K562 (cell line): ENCODE results near the gene COPB2. TPM values are rescaled to one million over a fixed set of nuclear protein-coding genes. Genes with fewer than 3 reads are reported as not detected.

Source experiments
- FOXP1 ChIP-seq: sonication (generic); formaldehyde crosslinking; IDR thresholded peaks from 2 replicates; pipeline ENCODE4 v1.8.0; 2022; ENCODE audit warnings: mild to moderate bottlenecking, missing genetic modification reagents
- NFE2 ChIP-seq: IDR thresholded peaks from 2 replicates; pipeline ENCODE4 v1.6.1; 2014; ENCODE audit warnings: antibody characterized with exemption, low read depth
- PTTG1 ChIP-seq: fragments of 450-650 bp; IDR thresholded peaks from 2 replicates; pipeline ENCODE4 v1.6.1; 2016; ENCODE audit warnings: low read depth, mild to moderate bottlenecking, missing genetic modification characterization, missing compliant biosample characterization
- RBM39 ChIP-seq: fragments of 200-400 bp; formaldehyde crosslinking; optimal IDR thresholded peaks from 2 replicates; pipeline ENCODE3; 2018; ENCODE audit warnings: low read depth, low read length
- polyA plus RNA-seq, 8 experiments: library from polyadenylated mRNA; depleted of rRNA in 4 of 8; stranded (reverse) in 5 of 8; unstranded in 3 of 8; fragments of >200 nt; fragmentation: Nextera tagmentation in 2 of 8; fragmentation: Illumina TruSeq in 1 of 8; extraction: Ambion mirVana in 2 of 8; extraction: Trizol in 1 of 8; gene quantifications; 2 replicates each; pipeline versions ENCODE4 v1.2.1 to v1.2.3, GENCODE V29; 2011 to 2014; ENCODE audit warnings: inconsistent platforms in 1 of 8, missing spikeins in 1 of 8
- total RNA-seq, 7 experiments: library from RNA; depleted of rRNA in 6 of 7; stranded (reverse); fragments of >200 nt in 6 of 7; fragmentation: Illumina TruSeq in 2 of 7; extraction: Trizol in 2 of 7; gene quantifications; 2 replicates each; pipeline versions ENCODE4 v1.2.1 to v1.2.3, GENCODE V29; 2011 to 2021; ENCODE audit warnings: low replicate concordance in 1 of 7
- TF ChIP-seq, protein P1 (sequence below): fragments of 450-650 bp; formaldehyde crosslinking; conservative IDR thresholded peaks from 2 replicates; pipeline ENCODE4 v1.4.0; 2022; ENCODE audit warnings: mild to moderate bottlenecking, missing genetic modification characterization
- TF ChIP-seq, protein P2 (sequence below): sonication (generic); formaldehyde crosslinking; IDR thresholded peaks from 2 replicates; pipeline ENCODE4 v1.8.1; 2023; ENCODE audit warnings: mild to moderate bottlenecking, missing genetic modification reagents
- TF ChIP-seq, protein P3 (sequence below): IDR thresholded peaks from 2 replicates; pipeline ENCODE4 v1.6.1; 2011; ENCODE audit warnings: borderline replicate concordance, low read depth, mild to moderate bottlenecking, moderate library complexity, low read length; ENCODE audit not compliant: insufficient read depth, poor library complexity, severe bottlenecking

The COPB2 gene
- total and polyA plus RNA-seq, 9 of the 15 experiments (the other 6 are each of a cell fraction or from before 2014, with no cell fraction given) = 64.3 to 189 (median 130) TPM

DNA sequence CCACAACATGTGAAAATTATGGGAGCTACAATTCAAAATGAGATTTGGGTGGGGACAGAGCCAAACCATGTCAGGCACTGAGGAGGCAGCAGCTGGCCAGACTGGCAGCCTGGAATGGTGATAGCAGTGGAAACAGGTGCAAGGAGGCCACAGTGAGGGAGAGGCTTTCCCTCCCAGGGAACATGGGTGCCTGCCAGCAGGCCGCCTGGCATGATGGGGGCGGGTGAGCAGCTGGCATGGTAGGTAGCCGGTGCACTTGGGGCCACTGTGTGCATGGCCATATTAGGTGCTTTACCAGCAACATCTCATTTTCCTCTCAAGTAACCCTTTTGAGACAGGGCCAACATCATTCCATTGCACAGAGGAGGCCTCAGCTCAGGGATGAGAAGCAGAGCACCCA is 63.9 kb downstream of the COPB2 start (continued):
- no peak for TF ChIP-seq PTTG1
- TF ChIP-seq FOXP1 = no peak
- TF ChIP-seq, protein P1, sequence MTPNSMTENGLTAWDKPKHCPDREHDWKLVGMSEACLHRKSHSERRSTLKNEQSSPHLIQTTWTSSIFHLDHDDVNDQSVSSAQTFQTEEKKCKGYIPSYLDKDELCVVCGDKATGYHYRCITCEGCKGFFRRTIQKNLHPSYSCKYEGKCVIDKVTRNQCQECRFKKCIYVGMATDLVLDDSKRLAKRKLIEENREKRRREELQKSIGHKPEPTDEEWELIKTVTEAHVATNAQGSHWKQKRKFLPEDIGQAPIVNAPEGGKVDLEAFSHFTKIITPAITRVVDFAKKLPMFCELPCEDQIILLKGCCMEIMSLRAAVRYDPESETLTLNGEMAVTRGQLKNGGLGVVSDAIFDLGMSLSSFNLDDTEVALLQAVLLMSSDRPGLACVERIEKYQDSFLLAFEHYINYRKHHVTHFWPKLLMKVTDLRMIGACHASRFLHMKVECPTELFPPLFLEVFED (CRISPR knock-in tag) = no peak
- TF ChIP-seq RBM39 = no peak
- TF ChIP-seq, protein P2, sequence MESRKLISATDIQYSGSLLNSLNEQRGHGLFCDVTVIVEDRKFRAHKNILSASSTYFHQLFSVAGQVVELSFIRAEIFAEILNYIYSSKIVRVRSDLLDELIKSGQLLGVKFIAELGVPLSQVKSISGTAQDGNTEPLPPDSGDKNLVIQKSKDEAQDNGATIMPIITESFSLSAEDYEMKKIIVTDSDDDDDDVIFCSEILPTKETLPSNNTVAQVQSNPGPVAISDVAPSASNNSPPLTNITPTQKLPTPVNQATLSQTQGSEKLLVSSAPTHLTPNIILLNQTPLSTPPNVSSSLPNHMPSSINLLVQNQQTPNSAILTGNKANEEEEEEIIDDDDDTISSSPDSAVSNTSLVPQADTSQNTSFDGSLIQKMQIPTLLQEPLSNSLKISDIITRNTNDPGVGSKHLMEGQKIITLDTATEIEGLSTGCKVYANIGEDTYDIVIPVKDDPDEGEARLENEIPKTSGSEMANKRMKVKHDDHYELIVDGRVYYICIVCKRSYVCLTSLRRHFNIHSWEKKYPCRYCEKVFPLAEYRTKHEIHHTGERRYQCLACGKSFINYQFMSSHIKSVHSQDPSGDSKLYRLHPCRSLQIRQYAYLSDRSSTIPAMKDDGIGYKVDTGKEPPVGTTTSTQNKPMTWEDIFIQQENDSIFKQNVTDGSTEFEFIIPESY (CRISPR knock-in tag) = no peak
- TF ChIP-seq, protein P3, sequence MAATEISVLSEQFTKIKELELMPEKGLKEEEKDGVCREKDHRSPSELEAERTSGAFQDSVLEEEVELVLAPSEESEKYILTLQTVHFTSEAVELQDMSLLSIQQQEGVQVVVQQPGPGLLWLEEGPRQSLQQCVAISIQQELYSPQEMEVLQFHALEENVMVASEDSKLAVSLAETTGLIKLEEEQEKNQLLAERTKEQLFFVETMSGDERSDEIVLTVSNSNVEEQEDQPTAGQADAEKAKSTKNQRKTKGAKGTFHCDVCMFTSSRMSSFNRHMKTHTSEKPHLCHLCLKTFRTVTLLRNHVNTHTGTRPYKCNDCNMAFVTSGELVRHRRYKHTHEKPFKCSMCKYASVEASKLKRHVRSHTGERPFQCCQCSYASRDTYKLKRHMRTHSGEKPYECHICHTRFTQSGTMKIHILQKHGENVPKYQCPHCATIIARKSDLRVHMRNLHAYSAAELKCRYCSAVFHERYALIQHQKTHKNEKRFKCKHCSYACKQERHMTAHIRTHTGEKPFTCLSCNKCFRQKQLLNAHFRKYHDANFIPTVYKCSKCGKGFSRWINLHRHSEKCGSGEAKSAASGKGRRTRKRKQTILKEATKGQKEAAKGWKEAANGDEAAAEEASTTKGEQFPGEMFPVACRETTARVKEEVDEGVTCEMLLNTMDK = no peak
- TF ChIP-seq NFE2 = no peak
- TF ChIP-seq, all 486 proteins: peak for 0
